ENCODE results near the gene RPS6KA2.

Gene RPS6KA2

DNA sequence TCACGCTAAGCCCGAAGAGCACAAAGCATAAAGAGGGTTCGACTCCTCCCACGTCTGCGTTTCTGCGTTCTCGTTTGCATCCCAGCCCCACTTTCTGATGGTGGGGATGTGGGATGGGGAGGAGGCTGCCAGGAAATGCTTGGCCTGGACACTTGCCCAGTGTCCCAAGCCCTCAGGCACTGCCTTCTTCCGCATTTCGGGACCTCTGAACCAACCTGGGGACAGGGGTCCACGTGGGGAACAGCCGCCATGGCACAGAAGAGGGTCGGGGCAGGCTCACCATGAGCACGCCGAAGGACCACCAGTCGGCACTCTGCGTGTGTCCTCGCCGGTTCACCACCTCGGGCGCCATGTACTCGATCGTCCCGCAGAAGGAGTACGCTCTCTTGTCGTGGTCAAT is 128.8 kb downstream of the RPS6KA2 start:
- no peaks in the 10 kb centered on the region for H3K27me3 ChIP-seq (ENCODE audit: insufficient read depth, low read length)
- H3K79me2 ChIP-seq (ENCODE audit: control insufficient read depth, insufficient read depth, low read length, unreplicated experiment) = no peaks in the 10 kb centered on the region
- H3K36me3 ChIP-seq (ENCODE audit: insufficient read depth, low read length) = no peaks in the 10 kb centered on the region; the same call in 1 of the 2 replicates
- no peak overlapping the region for H3K27ac ChIP-seq (ENCODE audit: low read depth, low read length)
- no peak overlapping the region for H2AFZ ChIP-seq (ENCODE audit: low read length, unreplicated experiment)
- H3K4me1 ChIP-seq (ENCODE audit: control insufficient read depth, insufficient read depth, low read length, unreplicated experiment) = no peaks in the 10 kb centered on the region
- H3K4me3 ChIP-seq (ENCODE audit: low read depth, low read length) = no peak overlapping the region

DNA sequence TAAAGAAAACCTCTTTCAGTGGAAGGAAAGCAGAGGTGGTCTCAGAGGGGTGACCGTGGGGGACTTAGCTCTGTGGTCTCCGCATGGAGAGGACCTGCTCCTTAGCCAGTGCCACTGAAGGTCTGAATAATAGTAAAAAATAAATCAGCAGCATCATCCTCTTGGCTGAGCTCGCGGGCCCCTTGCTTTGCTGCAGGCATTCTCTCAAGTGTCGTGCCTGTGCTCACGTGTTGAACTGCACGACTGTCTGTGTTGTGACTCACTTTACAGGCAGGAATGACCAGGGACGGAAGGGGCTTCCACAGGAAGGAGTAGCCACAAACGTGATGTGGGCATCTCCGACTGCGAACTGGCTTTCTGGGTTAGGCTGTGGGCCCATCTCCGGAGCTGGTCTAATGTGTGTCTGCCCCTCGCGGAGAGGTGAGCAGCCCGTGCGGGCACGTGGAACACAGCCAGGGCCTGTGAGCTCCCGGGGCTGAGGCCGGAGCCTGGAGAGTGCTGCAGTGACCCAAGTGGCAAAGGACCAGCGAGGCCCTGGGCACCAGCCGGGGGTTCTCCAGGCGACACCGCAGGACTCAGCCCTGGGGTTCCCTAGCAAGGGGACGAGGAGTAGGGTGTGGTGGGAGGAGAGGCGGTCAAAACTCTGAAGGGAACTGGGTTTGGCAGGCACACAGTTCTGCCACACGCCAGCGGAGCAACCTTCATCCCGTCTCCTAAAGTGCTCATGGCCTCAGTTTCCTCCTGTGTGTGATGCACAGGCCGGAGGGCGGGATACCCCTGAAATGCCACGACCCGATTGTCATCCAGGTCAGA is 129.8 kb downstream of the RPS6KA2 start:
- Histone ChIP-seq H2AFZ (ENCODE audit: low read length, unreplicated experiment) (no peak overlapping the region), H3K36me3 (ENCODE audit: insufficient read depth, low read length) (no peaks in the 10 kb centered on the region; the same call in 1 of the 2 replicates), H3K4me3 (ENCODE audit: low read depth, low read length) (no peak overlapping the region), H3K27ac (ENCODE audit: low read depth, low read length) (no peak overlapping the region), H3K27me3 (ENCODE audit: insufficient read depth, low read length) (no peaks in the 10 kb centered on the region), H3K4me1 (ENCODE audit: control insufficient read depth, insufficient read depth, low read length, unreplicated experiment) (no peaks in the 10 kb centered on the region), H3K79me2 (ENCODE audit: control insufficient read depth, insufficient read depth, low read length, unreplicated experiment) (no peaks in the 10 kb centered on the region)

DNA sequence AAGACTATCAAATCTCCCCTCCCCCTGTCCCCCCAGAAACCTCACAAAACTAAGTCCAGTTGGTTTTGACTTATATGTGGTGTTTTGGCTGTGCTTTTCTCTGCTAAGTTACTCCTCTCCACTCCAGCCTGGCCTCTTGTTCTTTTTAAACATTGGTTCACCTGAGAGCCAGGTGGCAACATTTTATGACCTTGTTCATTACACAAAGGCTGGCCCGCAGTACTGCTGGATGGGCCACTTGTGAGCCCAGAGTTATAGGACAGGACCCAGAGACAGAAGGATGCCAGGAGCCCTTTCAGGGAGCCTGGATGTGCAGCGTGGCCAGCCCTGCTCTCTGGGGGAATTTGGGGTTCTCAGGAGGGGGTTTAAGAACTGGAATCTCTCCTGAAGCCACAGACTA is 130.6 kb downstream of the RPS6KA2 start:
- H2AFZ ChIP-seq (ENCODE audit: low read length, unreplicated experiment) = no peak overlapping the region
- peaks cover 8% of the 10 kb centered on the region for H3K4me1 ChIP-seq (ENCODE audit: control insufficient read depth, insufficient read depth, low read length, unreplicated experiment)
- no peaks in the 10 kb centered on the region for H3K27me3 ChIP-seq (ENCODE audit: insufficient read depth, low read length)
- H3K4me3 ChIP-seq (ENCODE audit: low read depth, low read length) = no peak overlapping the region
- H3K27ac ChIP-seq (ENCODE audit: low read depth, low read length) = no peak overlapping the region
- H3K36me3 ChIP-seq (ENCODE audit: insufficient read depth, low read length) = no peaks in the 10 kb centered on the region; the same call in 1 of the 2 replicates
- no peaks in the 10 kb centered on the region for H3K79me2 ChIP-seq (ENCODE audit: control insufficient read depth, insufficient read depth, low read length, unreplicated experiment)

DNA sequence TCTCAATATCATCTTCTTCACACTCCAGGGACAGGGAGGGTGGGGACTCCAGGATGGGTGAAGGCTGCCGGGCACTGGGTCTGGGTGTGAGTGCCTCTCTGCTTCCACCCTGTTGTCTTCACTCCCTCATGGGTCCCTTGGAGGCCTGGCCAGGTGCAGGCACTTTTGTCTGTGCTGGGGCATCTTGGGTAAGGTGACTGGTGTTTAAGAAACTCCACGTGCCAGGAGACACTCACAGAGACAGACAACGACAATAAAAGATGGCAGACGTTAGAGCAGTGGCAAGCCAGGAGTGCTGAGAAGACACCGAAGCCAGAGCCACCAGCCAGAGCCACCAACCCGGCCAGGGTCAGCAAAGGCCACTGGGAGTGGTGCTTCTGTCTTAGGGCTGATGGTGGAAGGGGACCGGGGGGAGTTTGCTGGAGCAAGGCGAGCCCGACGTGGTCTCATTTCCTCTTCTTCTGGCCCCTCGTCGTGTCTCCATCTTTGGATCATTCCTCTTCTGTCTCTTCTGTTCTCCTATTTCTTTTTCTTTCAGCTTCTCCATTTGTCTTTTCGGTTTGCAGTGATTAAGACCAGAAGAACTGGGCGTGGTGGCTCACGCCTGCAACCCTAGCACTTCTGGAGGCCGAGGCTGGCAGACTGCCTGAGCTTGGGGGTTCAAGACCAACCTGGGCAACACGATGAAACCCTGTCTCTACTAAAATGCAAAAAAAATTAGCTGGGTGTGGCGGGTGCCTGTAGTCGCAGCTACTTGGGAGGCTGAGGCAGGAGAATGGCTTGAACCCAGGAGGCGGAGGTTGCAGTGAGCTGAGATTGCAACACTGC is 131.3 kb downstream of the RPS6KA2 start:
- Histone ChIP-seq H2AFZ (ENCODE audit: low read length, unreplicated experiment) (no peak overlapping the region), H3K4me1 (ENCODE audit: control insufficient read depth, insufficient read depth, low read length, unreplicated experiment) (peaks cover 15% of the 10 kb centered on the region), H3K4me3 (ENCODE audit: low read depth, low read length) (no peak overlapping the region), H3K79me2 (ENCODE audit: control insufficient read depth, insufficient read depth, low read length, unreplicated experiment) (no peaks in the 10 kb centered on the region), H3K27ac (ENCODE audit: low read depth, low read length) (no peak overlapping the region), H3K27me3 (ENCODE audit: insufficient read depth, low read length) (no peaks in the 10 kb centered on the region), H3K36me3 (ENCODE audit: insufficient read depth, low read length) (no peaks in the 10 kb centered on the region; the same call in 1 of the 2 replicates)

DNA sequence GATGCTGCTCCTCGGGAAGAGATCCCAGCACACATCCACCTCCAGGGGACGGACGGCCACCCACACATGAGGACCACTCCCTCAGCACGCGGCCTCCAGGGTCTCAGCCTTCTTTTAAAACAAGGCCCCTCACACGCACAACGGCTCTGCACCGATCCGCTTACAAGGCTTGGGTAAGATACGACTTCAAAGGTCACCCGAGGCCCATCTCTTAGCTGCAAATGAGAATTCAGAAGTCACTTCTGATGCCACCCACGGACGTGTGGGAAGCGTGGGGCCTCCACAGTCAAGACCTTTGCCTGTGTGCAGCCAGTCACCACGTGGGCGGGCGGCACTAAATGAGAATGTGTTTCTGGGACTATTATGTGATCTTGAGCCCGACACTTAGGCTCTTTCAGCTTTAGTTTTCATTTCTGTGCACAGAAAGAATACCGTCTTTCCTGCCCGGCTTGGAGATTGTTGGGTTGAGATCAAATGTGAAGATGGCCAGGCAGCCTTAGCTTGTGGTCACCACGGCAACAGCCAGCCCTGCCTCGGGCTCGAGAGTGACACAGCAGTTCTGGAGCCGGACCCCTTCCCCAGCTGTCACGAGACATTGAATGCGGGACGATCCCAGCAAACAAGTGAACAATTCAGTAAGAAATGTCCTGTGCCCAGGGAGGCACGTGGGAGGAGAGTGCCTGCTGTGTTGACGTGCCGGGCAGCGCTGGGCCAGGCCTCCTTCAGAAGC is 132.1 kb downstream of the RPS6KA2 start:
- H3K79me2 ChIP-seq (ENCODE audit: control insufficient read depth, insufficient read depth, low read length, unreplicated experiment) = no peaks in the 10 kb centered on the region
- peaks cover 15% of the 10 kb centered on the region for H3K4me1 ChIP-seq (ENCODE audit: control insufficient read depth, insufficient read depth, low read length, unreplicated experiment)
- peaks cover 2% of the 10 kb centered on the region; the same call in 1 of the 2 replicates for H3K36me3 ChIP-seq (ENCODE audit: insufficient read depth, low read length)
- no peak overlapping the region for H2AFZ ChIP-seq (ENCODE audit: low read length, unreplicated experiment)
- no peak overlapping the region for H3K27ac ChIP-seq (ENCODE audit: low read depth, low read length)
- H3K4me3 ChIP-seq (ENCODE audit: low read depth, low read length) = no peak overlapping the region
- no peaks in the 10 kb centered on the region for H3K27me3 ChIP-seq (ENCODE audit: insufficient read depth, low read length)

DNA sequence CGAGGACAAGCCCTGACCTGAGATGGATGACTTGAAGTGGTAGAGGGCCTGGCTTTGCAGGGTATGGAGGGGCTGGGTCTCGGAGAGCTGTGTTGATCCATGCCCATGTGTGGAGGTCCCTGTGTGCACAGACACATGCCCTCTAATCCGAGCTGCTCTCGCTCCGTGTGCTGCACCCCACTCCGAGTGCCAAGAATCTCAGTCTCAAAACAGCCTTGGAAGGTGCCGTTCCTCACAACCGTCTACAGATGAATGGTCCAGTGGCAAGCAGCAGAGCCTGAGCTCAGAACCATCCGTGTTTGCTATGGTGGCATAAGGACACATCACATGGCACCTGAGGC is 133.0 kb downstream of the RPS6KA2 start:
- Histone ChIP-seq H3K27me3 (ENCODE audit: insufficient read depth, low read length) (no peaks in the 10 kb centered on the region), H3K4me1 (ENCODE audit: control insufficient read depth, insufficient read depth, low read length, unreplicated experiment) (peaks cover 15% of the 10 kb centered on the region)

DNA sequence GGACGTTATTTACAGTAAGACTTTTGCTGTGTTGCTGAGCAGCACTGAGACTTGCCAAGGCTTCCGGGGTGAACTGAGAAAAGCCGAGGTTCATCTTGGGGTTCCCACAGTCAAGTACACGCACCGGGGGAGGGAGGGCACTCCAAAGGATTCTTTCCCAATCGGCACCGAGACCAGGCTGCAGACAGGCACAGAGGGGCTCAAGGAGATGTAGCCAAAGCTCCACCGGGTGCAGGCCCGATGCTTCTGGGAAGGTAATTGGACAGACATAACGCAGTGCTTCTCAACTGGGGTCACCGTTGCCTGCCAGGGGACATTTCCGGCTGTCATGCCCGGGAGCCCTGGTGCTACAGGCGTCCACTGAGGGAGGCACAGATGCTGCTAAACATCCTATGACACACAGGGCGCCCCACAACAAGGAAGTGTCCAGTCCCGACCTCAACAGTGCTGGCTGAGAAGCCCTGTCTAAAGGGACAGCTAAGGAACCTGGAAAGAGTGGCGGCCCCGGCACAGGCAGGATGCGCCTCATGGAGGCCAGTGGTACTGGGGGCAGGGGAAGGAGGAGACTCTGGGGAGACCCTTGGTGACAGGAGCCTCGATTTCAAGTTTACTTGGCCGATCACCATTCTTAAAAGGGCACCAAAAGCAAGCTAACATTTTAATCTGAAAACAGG is 133.5 kb downstream of the RPS6KA2 start:
- H3K27me3 ChIP-seq (ENCODE audit: insufficient read depth, low read length) = no peaks in the 10 kb centered on the region
- no peak overlapping the region for H3K4me3 ChIP-seq (ENCODE audit: low read depth, low read length)
- H3K79me2 ChIP-seq (ENCODE audit: control insufficient read depth, insufficient read depth, low read length, unreplicated experiment) = no peaks in the 10 kb centered on the region
- peaks cover 6% of the 10 kb centered on the region; the same call in 1 of the 2 replicates for H3K36me3 ChIP-seq (ENCODE audit: insufficient read depth, low read length)
- H3K4me1 ChIP-seq (ENCODE audit: control insufficient read depth, insufficient read depth, low read length, unreplicated experiment) = peaks cover 15% of the 10 kb centered on the region
- no peak overlapping the region for H2AFZ ChIP-seq (ENCODE audit: low read length, unreplicated experiment)
- no peak overlapping the region for H3K27ac ChIP-seq (ENCODE audit: low read depth, low read length)

More for the DNA sequence above, 133.0 kb downstream of the RPS6KA2 start:
- H3K27ac ChIP-seq (ENCODE audit: low read depth, low read length) = no peak overlapping the region
- no peak overlapping the region for H3K4me3 ChIP-seq (ENCODE audit: low read depth, low read length)
- H3K36me3 ChIP-seq (ENCODE audit: insufficient read depth, low read length) = peaks cover 5% of the 10 kb centered on the region; the same call in 1 of the 2 replicates
- no peak overlapping the region for H2AFZ ChIP-seq (ENCODE audit: low read length, unreplicated experiment)
- H3K79me2 ChIP-seq (ENCODE audit: control insufficient read depth, insufficient read depth, low read length, unreplicated experiment) = no peaks in the 10 kb centered on the region

DNA sequence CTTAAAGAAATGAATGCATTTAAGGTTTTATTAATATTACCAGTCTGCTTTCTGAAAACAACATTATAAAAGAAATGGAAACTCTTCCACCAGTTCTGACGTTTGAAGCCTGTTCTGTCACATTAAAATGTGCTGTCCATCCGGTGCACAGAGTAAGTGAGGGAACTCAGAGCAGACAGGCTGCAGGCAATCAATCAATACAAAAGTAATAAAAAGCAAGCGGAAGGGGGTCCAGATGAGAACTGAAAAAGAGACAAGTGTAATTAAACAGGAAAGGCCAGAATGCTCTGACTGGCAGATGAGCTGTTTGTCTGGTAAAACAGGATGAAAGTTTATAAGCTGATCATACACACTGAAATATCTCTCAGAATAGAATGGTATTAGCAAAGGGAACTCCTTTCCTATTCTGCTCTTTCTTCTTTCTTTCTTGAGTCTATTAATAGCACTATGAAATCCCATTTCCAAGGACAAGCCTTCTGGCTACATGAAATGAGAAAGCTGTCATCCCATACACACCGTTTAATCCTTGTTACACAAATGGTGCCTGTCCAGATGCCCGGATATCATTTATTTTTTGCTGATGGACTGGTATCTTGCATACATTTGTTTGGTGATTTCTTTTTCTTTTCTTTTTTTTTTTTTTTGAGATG is 134.8 kb downstream of the RPS6KA2 start:
- Histone ChIP-seq H2AFZ (ENCODE audit: low read length, unreplicated experiment) (no peak overlapping the region), H3K4me1 (ENCODE audit: control insufficient read depth, insufficient read depth, low read length, unreplicated experiment) (peaks cover 15% of the 10 kb centered on the region), H3K4me3 (ENCODE audit: low read depth, low read length) (no peak overlapping the region), H3K27me3 (ENCODE audit: insufficient read depth, low read length) (no peaks in the 10 kb centered on the region), H3K79me2 (ENCODE audit: control insufficient read depth, insufficient read depth, low read length, unreplicated experiment) (no peaks in the 10 kb centered on the region), H3K27ac (ENCODE audit: low read depth, low read length) (no peak overlapping the region), H3K36me3 (ENCODE audit: insufficient read depth, low read length) (peaks cover 16% of the 10 kb centered on the region; the same call in 1 of the 2 replicates)

DNA sequence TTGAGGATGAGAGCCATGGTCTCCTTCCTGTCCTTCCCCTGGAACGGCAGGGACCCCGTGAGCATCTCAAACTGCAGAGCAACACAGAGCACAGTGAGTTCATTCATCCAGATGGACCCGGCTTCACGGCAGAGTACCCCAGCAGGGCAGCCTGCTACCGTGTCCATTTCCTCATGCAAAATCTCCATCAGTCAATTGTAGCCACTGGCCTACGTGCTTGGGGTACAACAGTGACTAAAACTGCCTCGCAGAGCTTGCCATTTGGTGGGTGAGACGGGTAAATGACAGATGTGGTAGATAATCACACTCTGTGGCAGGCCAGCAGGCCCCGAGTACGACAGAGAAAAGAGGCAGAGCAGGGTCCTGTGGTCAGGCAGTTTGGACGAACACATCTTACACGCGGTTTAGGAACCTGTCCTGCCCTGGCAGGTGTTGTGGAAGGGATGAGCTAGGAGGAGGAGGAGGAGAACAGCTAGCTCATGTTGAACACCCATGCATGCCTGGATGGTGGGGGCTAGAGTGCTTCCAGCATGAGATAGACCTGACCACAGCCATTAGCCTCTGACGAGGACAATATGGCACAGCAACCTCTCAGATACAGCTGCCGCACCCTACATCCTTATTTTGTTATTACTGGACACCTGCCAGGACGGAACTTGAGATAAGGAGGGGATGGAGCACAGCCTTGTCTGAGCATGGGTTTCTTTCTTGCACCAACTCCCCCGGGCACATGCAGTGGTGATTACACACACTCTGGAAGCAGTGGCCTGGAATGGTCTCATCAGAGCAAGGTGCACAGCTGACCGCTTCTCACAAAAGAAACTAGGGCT is 136.2 kb downstream of the RPS6KA2 start:
- no peaks in the 10 kb centered on the region for H3K79me2 ChIP-seq (ENCODE audit: control insufficient read depth, insufficient read depth, low read length, unreplicated experiment)
- no peak overlapping the region for H3K4me3 ChIP-seq (ENCODE audit: low read depth, low read length)
- no peak overlapping the region for H2AFZ ChIP-seq (ENCODE audit: low read length, unreplicated experiment)
- no peaks in the 10 kb centered on the region for H3K27me3 ChIP-seq (ENCODE audit: insufficient read depth, low read length)
- H3K27ac ChIP-seq (ENCODE audit: low read depth, low read length) = no peak overlapping the region
- H3K4me1 ChIP-seq (ENCODE audit: control insufficient read depth, insufficient read depth, low read length, unreplicated experiment) = peaks cover 15% of the 10 kb centered on the region
- H3K36me3 ChIP-seq (ENCODE audit: insufficient read depth, low read length) = peaks cover 23% of the 10 kb centered on the region; the same call in 1 of the 2 replicates

Measured in ACC112 (cell line).